ENCODE data around the gene AFF1. TPM values are rescaled to one million over a fixed set of nuclear protein-coding genes. Genes with fewer than 3 reads are reported as not detected.
"Not testable (repeated sequence)": the region's sequence is repeated elsewhere in the genome, so short reads cannot be mapped to it uniquely, and the experiment has no call there.

AFF1 gene
- total RNA-seq, 4 donors from 2014 or later = 89.4 to 138 (median 103) TPM

DNA sequence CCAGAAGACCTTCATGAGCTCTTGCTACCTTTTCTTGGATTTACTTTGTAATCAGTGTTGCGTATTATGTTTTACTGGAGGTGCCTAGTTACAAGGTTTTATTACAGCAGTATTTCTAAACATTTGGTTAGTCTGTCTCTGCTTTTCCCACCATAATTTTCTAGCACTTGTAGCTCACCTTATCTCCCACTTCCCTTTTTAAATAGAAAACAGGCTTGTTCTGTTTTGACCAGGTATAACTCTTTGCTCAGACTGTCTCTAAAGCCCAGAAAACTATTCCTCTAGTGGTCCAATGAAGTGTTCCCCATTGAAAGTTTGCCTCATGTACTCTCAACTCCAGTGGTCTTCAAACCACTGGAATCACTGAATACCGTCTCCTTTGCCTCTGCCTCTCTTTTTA is 43.9 kb downstream of the AFF1 start:
- TF ChIP-seq, protein P1, sequence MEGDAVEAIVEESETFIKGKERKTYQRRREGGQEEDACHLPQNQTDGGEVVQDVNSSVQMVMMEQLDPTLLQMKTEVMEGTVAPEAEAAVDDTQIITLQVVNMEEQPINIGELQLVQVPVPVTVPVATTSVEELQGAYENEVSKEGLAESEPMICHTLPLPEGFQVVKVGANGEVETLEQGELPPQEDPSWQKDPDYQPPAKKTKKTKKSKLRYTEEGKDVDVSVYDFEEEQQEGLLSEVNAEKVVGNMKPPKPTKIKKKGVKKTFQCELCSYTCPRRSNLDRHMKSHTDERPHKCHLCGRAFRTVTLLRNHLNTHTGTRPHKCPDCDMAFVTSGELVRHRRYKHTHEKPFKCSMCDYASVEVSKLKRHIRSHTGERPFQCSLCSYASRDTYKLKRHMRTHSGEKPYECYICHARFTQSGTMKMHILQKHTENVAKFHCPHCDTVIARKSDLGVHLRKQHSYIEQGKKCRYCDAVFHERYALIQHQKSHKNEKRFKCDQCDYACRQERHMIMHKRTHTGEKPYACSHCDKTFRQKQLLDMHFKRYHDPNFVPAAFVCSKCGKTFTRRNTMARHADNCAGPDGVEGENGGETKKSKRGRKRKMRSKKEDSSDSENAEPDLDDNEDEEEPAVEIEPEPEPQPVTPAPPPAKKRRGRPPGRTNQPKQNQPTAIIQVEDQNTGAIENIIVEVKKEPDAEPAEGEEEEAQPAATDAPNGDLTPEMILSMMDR (IDR thresholded peaks at IDR 0.05) = no peak

GRCh38 chr4:86980230-86980629 is 45.4 kb downstream of the AFF1 start:
- ATAC-seq (ENCODE audit: low FRiP score) = no peak
- no peak for DNase-seq (ENCODE audit: low spot score)
- TF ChIP-seq, protein P1 (IDR thresholded peaks at IDR 0.05) = no peak

More for the DNA sequence above, 43.9 kb downstream of the AFF1 start:
- ATAC-seq (ENCODE audit: low FRiP score) (no peak), DNase-seq (ENCODE audit: low spot score) (no peak)

GRCh38 chr4:86981789-86982188 is 47.0 kb downstream of the AFF1 start:
- DNase-seq (ENCODE audit: low spot score) (no peak), ATAC-seq (ENCODE audit: low FRiP score) (no peak)
- TF ChIP-seq, protein P1 (IDR thresholded peaks at IDR 0.05) = no peak

- not testable (repeated sequence) for ATAC-seq (ENCODE audit: low FRiP score); DNase-seq (ENCODE audit: low spot score)
Observed at GRCh38 chr4:86985852-86986251, 51.0 kb downstream of the AFF1 start.

DNA sequence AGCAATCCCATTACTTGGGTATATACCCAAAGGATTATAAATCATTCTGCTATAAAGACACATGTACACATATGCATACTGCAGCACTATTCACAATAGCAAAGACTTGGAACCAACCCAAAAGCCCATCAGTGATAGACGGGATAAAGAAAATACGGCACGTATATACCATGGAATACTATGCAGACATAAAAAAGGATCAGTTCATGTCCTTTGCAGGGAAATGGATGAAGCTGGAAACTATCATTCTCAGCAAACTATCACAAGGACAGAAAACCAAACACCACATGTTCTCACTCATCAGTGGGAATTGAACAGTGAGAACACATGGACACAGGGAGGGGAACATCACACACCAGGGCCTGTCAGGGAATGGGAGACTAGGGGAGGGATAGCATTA is 54.8 kb downstream of the AFF1 start:
- ATAC-seq (ENCODE audit: low FRiP score); DNase-seq (ENCODE audit: low spot score): not testable (repeated sequence)

DNA sequence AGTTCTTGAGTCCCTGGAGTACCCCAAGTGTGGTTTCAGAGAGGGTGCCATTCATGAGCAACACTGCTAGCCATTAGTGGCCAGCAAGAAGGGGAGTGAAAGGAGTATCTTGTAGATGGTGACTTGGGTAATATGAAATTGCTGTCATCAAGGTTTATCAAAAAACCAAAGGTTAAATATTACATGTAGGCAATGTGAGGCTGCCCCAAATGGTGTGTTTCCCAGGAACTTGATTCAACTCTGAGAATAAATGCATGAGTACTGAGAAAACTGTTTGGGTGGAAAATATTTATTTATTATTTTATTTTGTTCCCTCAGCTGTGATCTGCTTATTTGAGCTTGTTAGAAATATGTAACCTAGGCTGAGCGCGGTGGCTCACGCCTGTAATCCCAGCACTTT is 55.7 kb downstream of the AFF1 start:
- TF ChIP-seq, protein P1 (IDR thresholded peaks at IDR 0.05) = no peak
- ATAC-seq (ENCODE audit: low FRiP score) (no peak), DNase-seq (ENCODE audit: low spot score) (no peak)

DNA sequence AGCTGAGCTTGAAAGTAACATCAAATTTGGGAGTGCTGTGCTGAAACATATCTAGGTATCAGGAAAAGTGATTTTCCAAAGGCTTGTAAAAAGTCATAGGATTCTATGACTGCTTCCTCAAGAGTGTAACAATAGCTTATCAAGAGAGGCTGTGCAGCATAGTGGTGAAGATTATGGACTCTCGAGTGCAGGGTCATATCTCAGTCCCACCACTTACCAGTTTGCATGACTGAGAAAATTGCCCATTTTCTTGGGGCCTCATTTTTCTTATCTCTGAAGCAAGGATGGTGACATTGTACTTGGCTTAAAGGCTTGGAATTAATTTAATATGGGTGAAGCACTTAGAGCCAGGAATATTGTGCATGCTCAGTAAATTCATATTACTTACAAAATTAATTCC is 57.2 kb downstream of the AFF1 start:
- DNase-seq (ENCODE audit: low spot score) = no peak
- TF ChIP-seq, protein P1 (IDR thresholded peaks at IDR 0.05) = no peak
- ATAC-seq (ENCODE audit: low FRiP score) = no peak

DNA sequence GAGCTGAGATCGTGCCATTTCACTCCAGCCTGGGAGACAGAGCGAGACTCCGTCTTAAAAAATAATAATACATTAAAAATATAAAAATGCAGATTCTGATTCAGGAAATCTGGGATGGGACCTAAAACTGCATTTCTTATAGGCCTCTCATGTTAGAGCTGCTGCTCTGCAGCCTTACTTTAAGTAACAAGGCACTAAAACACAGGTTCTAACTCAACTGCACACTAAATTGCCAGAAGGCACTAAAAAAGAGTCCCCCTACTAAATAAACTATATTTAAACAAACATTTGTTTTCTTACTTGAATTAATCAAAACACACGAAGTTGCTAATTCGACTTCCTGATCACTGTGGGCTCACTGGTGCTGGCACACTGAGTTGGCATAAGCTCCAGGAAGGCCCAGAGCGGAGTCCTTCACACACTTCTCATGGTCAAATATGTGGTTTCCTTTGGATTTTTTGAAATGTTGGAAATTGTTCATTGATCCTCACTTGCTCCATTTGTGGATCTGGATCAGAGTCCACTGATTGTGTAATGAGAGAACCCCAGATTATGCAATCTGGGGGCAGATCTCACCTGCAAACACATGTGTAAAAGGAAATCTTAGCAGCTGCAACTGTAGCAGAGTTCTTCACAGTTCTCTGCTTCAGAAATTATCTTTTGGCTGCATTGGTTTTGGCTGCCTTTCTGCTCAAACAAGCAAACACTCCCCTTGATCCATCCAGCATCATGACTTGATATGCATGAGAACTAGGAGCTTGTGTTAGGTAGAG is 59.3 kb downstream of the AFF1 start:
- TF ChIP-seq, protein P1 (IDR thresholded peaks at IDR 0.05) = no peak
- DNase-seq (ENCODE audit: low spot score) (no peak), ATAC-seq (ENCODE audit: low FRiP score) (peak; percentile 32)
